GM19395 (cell line): Measurements from ENCODE around the gene ZNF48.
"Not testable (repeated sequence)": the region's sequence is repeated elsewhere in the genome, so short reads cannot be mapped to it uniquely, and the experiment has no call there.

ENCODE experiments used
- ATAC-seq: cut with Tn5 transposase; IDR thresholded peaks from one replicate; pipeline ENCODE4 v1.9.1; 2021; ENCODE audit warnings: mild to moderate bottlenecking, moderate library complexity; ENCODE audit not compliant: unreplicated experiment

ZNF48 gene

DNA sequence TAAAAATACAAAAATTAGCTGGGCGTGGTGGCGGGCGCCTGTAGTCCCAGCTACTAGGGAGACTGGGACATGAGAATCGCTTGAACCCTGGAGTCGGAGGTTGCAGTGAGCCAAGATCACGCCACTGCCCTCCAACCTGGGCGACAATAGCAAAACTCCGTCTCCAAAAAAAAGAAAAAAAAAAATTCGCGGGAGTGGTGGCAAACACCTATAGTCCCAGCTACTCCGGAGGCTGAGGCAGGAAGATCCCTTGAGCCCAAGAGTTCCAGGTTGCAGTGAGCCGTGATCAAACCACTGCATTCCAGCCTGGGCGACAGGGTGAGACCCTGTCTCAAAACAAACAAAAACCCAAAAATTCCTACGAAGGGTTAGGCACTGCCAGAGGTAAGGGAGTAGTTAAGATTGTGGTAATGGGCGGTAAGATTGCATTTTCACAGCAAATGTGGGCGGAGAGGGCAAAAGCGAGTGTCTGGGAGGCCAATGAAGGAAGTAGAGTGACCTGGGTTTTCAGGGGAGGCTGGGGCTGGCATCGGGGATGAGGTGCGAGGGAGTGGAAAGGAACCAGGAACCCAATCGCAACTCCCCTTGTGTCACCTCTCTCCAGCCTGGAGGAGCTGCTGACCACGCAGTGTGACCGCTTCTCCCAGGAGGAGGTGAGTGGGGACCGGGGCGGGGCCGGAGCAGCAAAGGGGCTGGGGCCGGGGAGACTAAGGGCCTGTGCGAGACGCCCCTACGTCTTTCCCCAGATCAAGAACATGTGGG is 18.0 kb upstream of the ZNF48 start:
- no peak for ATAC-seq

DNA sequence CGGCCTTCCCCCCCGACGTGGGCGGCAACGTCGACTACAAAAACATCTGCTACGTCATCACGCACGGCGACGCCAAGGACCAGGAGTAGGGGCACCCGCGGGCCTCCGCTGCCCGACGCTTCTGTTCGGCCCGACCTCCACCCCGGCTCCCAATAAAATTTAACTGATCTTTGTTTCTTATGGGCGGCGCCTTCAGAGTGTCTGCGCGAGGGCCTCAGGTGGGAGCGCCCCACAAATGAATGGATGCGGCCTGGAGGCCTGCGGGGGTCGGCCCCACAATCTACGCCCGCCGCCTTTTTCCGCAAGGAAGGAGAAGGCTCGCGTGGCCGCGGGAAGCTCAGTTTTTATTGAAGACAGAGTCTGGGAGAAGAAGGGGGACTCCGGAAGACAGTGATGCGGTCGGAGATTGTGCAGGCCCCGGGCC is 17.4 kb upstream of the ZNF48 start:
- ATAC-seq, result peak; percentile 48

DNA sequence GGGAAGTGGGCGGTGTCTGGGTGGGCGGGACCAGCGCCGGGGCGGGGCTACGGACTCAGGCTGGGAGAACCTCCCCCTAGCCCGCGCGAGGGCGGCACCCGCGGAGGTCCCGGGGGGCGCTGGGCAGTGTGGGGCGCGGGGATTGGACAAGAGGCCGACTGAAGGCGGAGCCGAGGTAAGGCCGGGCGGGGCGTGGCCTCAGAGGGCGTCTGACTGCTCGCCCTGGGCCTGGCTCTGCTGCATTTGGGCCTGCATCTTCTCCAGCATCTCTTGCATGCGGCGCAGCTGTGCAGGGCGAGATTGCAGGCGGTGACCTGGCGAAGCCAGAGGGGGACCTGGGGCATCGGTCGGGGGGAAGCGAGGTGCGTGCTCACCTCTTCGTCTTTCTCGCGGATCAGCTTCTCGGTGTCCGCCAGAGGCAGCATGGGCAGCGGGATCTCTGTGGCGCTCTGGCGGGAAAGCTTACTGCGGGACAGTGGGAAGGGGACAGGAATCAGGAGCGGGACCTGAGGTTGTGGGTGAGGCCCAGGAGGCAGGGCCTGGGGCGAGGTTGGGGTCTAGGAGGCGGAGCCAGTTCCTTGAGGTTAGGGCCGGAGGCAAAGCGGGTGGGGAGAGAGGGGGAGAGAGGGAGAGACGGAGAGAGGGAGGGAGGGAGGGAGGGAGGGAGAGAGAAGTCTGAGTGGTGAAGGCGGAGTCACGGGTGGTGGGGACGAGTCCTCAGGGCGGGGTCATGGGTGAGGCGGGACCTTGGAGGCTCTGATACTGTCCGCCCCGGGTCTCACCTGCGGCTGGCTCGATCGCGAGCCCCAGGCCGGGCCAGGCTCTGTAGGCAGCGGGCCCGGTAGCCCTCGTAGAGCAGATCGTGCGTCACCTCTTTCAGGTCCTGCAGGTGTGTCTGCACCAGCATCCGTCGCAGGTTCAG is 16.7 kb upstream of the ZNF48 start:
- ATAC-seq, result peak; percentile 83

DNA sequence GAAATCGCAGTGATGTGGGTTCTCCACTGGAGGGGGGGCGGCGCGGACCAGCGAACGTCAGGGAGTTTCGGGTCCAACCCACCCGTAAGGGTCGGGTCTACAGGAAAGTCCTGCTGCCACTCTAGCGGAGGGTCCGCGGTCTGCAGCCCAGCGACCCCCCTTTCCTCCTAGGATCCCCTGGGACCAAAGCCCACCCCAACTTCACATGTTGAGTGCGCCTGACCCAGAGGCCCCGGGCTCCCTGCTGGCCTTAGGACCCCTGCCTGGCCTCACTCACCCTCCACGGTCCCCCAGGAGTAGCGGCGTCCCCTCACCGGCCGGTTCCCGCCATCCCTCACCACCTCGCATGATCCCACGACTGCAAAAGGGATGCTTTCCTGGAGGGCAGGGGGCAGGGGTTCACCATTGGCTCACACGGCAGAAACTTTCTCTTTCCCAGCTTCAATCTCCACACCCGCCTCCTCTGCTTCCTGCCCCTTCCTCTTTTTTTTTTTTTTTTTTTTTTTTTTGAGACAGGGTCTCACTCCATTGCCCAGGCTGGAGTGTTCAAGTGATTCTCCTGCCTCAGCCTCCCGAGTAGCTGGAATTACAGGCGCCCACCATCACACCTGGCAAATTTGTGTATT is 15.9 kb upstream of the ZNF48 start:
- ATAC-seq, result no peak

DNA sequence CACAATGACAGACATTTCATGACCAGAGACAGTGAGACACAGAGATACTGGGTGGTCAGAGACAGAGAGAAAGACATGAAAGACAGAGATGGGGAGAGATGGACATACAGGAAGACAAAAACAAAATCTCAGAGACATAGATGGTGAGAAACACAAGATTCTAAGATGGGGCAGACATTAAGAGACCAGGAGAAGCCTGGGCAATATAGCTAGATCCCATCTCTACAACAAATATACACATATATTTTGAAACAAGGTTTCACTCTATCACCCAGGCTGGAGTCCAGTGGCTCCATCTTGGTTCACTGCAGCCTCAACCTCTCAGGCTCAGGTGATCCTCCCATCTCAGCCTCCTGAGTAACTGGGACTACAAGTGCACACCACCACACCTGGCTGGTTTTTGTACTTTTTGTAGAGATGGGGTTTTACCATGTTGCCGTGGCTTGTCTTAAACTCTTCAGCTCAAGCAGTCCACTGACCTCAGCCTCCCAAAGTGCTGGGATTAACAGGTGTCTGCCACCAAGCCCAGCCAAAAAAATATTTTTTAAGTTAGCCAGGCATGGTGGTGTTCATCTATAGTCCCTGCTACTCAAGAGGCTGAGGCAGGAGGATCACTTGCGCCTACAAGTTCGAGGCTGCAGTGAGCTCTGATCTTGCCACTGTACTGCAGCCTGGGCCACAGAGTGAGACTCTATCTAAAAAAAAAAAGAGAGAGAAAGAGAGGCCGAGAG is 15.0 kb upstream of the ZNF48 start:
- ATAC-seq, result no peak

DNA sequence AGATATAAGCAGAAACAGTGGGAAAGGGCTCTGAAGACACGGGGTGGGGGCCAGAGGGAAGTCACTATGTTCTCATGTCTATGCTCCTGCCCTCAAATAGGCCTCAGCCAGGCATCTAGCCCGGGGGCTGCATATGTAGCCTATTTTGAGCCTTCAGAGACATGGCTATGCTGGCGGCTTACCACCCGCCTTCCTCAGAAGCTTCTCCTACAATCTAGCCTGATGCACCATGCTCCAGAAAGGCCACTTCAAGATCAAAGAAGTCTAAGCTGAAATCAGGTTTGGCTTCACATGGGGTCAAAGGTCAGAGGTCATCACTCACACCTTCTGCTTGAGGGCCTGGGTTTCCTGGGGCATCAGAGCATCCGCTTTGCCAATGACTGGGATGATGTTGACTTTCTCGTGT is 14.4 kb upstream of the ZNF48 start:
- no peak for ATAC-seq

DNA sequence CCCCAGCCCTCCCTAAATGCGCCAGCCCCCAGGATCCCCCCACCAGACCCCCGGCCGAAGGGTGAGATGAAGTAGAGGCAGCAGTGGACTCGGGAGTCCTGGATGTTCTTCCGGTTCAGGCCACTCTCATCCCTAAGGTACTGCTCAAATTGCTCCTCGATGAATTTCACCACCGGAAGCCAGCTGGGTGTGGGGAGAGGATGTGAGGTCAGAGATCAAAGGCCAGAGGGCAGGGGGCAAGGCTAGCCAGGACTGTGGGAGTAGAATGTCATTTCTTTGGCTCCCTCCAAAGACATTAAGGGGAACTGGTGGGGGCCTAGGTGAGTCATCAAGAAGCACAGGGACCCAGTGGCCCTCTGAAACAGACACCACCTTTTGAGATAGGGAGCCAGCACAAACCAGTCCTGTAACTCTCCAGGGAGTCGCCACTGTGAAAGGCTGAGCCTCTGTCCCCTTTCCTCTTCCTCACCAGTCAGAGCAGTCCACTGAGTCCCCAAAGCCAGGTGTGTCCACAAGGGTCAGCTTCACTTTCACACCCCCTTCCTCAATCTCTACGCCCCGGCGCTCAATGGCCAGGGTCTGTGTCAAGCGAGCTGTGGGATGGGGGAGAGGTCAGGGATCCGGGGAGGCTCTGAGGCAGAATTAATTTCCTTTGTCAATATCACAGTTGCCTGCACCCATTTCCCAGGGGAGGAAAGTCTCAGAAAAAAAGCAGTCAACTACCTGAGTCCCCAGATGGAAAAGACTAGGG is 13.8 kb upstream of the ZNF48 start:
- ATAC-seq, result no peak

DNA sequence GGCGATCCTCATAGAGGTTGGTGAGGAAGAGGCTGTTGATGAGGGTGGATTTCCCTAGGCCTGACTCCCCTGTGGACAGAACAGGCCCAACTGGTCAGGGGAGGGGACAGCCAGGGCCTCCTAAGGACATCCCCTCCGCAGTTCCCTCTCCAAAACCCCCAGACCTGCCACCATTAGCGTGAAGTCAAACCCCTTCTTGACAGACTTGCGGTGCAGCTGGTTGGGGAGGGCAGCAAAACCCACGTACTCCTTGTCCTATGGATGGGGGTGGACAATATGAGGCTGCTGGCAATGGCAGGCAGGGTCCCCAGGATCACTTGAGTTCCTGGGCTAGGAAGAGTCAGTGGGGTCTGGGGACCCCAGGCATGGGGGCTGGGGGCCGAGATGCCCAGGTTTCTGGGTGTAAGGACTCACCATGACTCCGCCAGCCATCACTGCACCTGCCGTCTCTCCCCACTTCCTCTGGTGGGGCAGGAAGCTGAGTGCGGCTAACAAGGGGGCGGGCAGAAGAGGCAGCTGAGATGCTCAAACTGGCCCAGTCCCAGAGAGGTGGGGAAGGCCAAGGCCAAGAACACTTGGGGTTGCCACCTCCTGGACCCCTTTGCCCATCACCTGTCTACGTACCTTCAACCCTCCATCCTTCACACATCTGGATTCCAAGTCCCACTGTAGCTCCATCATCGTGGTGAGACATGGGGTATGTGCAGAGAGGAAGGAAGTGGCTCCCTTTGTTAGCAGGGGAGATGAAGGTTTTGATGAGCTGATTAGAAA is 12.9 kb upstream of the ZNF48 start, which contains the start of gene SEPTIN1:
TSS of gene SEPTIN1 (minus strand) at position 451 of the 771 bp plus-strand sequence. CDS start at position 432, 19 bp downstream.
- ATAC-seq, result no peak

DNA sequence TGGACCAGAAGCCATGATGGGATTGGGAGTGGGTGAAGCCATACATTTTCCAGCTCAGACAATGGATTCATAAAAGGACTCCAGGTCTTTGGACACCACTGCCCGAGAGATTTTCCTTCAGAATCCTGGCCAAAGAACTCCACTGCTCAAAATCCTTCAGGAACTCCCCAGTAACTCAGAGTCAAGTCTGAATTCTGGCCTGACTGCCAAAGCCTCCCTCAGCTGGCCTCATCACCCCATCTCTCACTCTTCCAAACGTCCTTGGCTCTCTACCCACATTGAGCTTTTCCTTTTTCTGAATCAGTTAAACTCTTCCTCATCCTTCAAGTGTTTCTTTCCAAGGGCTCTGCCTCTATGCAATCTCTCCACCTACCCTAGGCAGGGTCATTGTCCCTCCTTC is 11.7 kb upstream of the ZNF48 start:
- ATAC-seq, result no peak

DNA sequence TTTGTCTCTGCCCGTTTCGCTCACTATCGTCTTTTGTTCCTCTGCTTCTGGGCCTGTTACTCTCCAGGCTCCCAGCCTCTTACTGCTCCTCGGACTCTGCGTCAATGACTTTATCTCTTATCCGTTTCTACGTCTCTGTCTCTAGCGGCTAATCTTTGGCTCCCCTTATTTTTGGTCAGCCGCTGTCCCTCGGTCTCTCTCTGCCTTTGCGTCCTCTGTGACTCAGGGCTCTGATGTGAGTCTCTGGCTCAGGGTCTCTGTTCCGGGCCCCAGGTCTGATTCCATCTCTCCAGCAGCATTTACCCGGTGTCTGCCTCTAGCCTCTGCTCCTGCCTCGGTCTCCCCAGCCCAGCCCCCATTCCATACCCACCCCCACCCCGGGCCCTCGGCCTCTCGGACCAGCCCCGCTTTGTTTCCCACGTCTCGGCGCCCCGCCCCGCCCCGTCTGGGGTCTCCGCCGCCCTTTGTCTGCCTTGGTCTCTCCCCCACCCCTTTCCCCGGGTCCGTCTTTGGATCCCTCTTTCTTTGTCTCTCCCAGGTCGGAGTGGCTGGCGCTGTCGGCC is 547 bp upstream of the ZNF48 start:
- ATAC-seq, result no peak

DNA sequence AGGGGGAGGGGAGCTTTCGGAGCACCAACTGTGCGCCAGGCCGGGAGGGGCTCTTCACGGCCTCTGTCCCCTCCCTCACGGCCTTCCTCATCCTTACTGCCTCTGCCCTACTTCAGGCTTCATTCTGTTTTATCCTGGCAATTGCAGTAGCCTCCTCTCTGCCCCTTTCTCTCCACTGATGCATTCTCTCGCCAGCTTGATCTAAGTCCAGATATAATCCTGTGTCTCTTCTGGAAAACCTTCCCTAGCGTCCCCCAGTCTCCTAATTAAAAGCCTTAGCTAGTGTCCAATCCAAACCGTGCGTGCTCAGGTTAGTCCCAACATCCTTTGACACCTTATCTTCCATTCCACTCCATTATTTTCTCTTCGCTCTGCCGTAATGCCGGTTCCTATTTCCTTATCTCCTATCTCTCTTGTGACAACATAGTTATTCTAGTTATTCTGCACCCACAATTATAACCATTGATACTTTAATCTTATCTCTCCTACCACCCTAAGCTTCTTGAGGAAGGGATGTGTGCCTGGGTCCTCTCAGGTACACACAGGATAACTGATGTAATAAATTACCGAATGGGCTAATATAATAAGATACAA is 869 bp downstream of the ZNF48 start:
- ATAC-seq, result no peak

DNA sequence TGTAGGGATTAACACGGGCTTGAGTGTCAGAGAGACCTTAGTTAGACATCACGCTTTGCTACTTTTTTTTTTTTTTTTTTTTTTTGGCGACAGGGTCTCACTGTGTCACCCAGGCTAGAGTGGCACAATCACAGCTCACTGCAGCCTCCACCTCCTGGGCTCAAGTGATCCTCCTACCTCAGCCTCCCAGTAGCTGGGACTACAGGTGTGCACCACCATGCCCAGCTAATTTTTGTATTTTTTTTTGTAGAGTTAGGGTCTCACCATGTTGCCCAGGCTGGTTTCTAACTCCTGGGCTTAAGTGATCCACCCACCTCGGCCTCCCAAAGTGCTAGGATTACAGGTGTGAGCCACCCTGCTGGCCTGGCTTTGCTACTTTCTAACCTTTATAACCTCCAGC is 1.4 kb downstream of the ZNF48 start:
- not testable (repeated sequence) for ATAC-seq

DNA sequence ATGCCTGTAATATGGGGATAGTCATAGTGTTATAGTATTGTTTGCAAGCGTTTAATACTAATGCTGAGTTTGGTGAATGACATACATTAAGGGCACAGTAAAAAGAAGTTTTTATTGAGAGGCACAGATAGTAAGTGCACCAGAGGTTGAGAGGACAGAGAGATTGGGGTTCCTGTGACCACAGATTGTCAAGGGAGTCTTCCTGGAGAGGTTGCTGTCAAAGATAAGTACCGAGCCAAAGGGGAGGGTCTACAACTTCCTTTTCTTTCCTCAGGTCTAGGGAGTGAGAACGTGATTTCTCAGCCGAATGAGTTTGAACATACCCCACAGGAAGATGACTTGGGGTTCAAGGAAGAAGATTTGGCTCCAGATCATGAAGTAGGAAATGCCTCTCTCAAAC is 1.8 kb downstream of the ZNF48 start:
- no peak for ATAC-seq

DNA sequence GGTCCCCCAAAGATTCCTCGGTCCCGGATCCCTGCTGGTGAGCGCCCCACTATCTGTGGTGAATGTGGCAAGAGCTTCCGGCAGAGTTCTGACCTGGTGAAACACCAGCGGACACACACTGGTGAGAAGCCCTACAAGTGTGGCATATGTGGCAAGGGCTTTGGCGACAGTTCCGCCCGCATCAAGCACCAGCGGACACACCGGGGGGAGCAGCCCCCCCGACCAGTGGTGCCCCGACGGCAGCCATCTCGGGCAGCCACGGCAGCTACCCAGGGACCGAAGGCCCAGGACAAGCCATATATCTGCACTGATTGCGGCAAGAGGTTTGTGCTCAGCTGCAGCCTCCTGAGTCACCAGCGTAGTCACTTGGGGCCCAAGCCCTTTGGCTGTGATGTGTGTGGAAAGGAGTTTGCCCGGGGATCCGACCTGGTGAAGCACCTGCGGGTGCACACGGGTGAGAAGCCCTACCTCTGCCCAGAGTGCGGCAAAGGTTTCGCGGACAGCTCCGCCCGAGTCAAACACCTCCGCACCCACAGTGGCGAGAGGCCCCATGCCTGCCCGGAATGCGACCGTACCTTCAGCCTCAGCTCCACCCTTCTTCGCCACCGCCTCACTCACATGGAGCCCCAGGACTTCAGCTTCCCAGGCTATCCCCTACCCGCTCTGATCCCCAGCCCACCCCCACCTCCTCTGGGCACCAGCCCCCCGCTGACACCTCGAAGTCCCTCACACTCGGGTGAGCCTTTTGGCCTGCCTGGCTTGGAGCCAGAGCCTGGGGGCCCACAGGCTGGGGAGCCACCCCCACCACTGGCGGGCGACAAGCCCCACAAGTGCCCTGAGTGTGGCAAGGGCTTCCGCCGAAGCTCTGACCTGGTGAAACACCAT is 2.8 kb downstream of the ZNF48 start:
- no peak for ATAC-seq

DNA sequence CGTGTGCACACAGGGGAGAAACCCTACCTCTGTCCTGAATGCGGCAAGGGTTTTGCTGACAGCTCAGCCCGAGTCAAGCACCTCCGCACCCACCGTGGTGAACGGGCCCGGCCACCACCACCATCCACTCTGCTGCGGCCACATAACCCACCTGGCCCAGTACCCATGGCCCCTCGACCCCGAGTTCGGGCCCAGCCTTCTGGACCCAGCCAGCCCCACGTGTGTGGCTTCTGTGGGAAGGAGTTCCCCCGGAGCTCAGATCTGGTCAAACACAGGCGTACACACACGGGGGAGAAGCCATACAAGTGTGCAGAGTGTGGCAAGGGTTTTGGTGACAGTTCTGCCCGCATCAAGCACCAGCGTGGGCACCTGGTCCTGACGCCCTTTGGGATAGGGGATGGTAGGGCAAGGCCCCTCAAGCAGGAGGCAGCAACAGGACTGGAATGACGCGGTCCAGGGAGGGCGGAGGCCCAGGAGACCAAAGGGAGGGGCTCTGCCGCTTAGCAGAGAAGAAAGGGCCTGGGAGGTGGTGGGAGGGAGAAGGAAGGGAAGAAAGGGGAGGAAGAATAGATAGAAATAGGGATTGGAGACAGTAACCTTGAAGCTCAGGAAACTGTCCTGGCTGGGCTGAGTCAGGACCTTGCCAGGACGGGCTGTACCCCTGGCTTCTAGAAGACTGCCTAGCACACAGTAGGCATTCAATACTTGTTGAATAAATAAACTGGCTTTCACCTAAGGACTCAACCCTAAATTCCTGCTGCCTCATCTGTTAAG is 3.6 kb downstream of the ZNF48 start:
- no peak for ATAC-seq

DNA sequence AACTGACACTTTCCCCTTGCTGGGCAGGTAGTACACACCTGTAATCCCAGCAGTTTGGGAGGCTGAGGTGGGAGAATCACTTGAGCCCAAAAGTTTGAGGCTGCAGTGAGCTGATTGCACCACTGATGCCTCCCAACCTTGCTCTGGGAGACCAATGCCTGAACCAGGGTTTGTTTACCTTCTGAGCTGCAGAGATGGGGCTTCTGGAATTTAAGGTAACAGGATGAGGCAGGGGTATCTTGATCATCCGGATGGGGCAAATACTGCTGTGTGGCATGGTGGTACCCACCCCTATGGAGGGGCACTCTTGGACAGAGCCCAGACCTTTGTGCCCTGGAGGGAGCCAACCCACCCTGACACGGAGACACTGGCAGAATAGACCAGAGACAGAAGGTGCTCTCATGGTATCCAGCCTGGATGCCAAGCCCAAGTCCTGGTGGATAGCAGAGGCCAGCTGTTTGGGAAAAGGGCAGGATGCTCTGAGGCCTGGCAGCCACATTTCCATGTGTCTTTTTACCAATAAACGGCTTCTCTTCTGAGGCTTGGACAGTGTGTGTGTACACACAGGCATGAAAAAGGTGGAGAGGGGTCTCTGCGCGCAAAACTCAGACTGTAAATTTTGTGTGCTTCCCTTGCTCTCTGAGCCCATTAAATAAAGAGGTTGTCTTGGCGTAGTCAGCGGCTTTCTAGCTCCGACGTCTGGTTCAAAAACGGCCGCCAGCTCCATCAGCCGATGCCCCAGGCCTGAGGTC is 4.4 kb downstream of the ZNF48 start:
- ATAC-seq, result no peak
